HEK293 (cell line): ENCODE results near the gene C2CD2.

Source experiments
- CTCF ChIA-PET: fragments of 350-600 bp; formaldehyde crosslinking; extraction: SDS; loops from one replicate; lab custom pipeline; 2021; ENCODE audit warnings: antibody characterized with exemption; lab: Yijun Ruan, JAX
- POLR2A ChIA-PET: fragments of 300-600 bp; formaldehyde crosslinking; extraction: SDS; loops from one replicate; lab custom pipeline; 2020; ENCODE audit warnings: antibody characterized with exemption, inconsistent platforms; lab: Yijun Ruan, JAX
- H3K27ac ChIP-seq: fragments of 200-500 bp; sonication (Bioruptor generic); 2 replicates; pipeline ENCODE4 v1.5.1; 2014; ENCODE audit warnings: low read depth, low read length, control low read depth, inconsistent platforms; ENCODE audit errors: extremely low read depth
- H3K36me3 ChIP-seq, 2 experiments: fragments of 200-500 bp in 1 of 2; sonication (Bioruptor generic) in 1 of 2; 1 replicate in 1 of 2; 2 replicates in 1 of 2; pipeline ENCODE4 v1.5.1; 2014 to 2017; ENCODE audit warnings: inconsistent platforms in 2 of 2, low read length in 2 of 2; ENCODE audit not compliant: control insufficient read depth in 2 of 2, insufficient read depth in 1 of 2
- H3K4me1 ChIP-seq: fragments of 200-500 bp; sonication (Bioruptor generic); 2 replicates; pipeline ENCODE4 v1.5.1; 2014; ENCODE audit warnings: mild to moderate bottlenecking, low read length, inconsistent platforms; ENCODE audit not compliant: control insufficient read depth, insufficient read depth
- H3K4me3 ChIP-seq: 2 replicates; pipeline ENCODE4 v1.5.1; 2011; ENCODE audit warnings: low read depth, mild to moderate bottlenecking, control low read depth, low read length, moderate library complexity
- H3K9me3 ChIP-seq: fragments of 200-500 bp; sonication (Bioruptor generic); 2 replicates; pipeline ENCODE4 v1.5.1; 2014; ENCODE audit warnings: low read depth, low read length, inconsistent platforms; ENCODE audit not compliant: control insufficient read depth, insufficient read depth
- OSR2 ChIP-seq: fragments of 450-650 bp; formaldehyde crosslinking; IDR thresholded peaks from 2 replicates; pipeline ENCODE4 v1.5.1; 2016; ENCODE audit warnings: missing biosample characterization, missing genetic modification characterization
- ZFP37 ChIP-seq: fragments of 450-650 bp; formaldehyde crosslinking; IDR thresholded peaks from 2 replicates; pipeline ENCODE4 v1.5.1; 2016; ENCODE audit warnings: missing biosample characterization, missing genetic modification characterization
- ZNF48 ChIP-seq: fragments of 450-650 bp; formaldehyde crosslinking; IDR thresholded peaks from 2 replicates; pipeline ENCODE4 v1.5.1; 2016; ENCODE audit warnings: missing biosample characterization, missing genetic modification characterization
- ZNF561 ChIP-seq: fragments of 450-650 bp; IDR thresholded peaks from 2 replicates; pipeline ENCODE4 v1.5.1; 2018; ENCODE audit warnings: missing biosample characterization, missing genetic modification characterization, borderline replicate concordance
- ZNF677 ChIP-seq: fragments of 450-650 bp; IDR thresholded peaks from 2 replicates; pipeline ENCODE4 v1.5.0; 2018; ENCODE audit warnings: missing biosample characterization, mild to moderate bottlenecking, missing genetic modification characterization, moderate library complexity
- ZXDB ChIP-seq: fragments of 450-650 bp; formaldehyde crosslinking; IDR thresholded peaks from 2 replicates; pipeline ENCODE4 v1.5.1; 2016; ENCODE audit warnings: missing biosample characterization, missing genetic modification characterization
- TF ChIP-seq, protein P1 (sequence below): fragments of 450-650 bp; formaldehyde crosslinking; IDR thresholded peaks from 2 replicates; pipeline ENCODE4 v1.5.1; 2016; ENCODE audit warnings: missing biosample characterization, missing genetic modification characterization
- TF ChIP-seq, protein P2 (sequence below): fragments of 450-650 bp; formaldehyde crosslinking; conservative IDR thresholded peaks from 2 replicates; pipeline ENCODE4 v1.5.1; 2016; ENCODE audit warnings: low read depth, missing biosample characterization, missing genetic modification characterization

The C2CD2 gene

DNA sequence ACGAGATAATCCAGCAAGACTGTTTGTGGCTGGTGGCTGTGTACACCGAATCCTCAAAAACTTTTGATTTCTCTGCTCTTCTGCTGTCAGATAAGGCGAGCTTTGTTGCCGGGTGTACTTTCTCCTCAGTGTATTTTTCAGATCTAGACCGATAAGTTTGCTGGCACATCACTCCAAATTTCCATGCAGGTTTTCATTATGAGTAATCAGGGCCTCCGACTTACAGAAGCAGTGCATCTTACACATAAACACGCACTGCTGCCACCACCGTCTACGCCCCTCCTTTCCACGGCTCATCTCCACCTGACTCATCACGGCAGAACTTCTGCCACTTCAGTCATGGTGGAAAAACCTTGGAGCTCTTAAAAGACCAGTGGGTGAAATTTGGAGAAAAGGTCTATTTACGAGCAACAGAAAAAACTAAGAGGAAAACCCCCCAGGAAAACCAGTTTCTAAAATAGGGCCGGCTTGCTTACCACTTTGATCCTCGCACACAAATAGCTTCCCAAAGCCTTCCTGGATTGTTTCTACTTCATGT lies 48.7 kb upstream of the C2CD2 start:
- H3K4me3 ChIP-seq: no peak overlapping the region
- POLR2A ChIA-PET: no interaction called here
- no peak overlapping the region for H3K27ac ChIP-seq
- TF ChIP-seq OSR2: peak; percentile 65
- TF ChIP-seq ZNF48: no peak
- H3K4me1 ChIP-seq: 0 out of 2 replicates have a peak, but pooled peaks cover 3% of the 10 kb centered on the region
- CTCF ChIA-PET: interaction anchor here (0.5 to 0.6 kb wide), 2 partner anchors 97 to 256 kb away, joined by 3 to 4 read pairs; no protein-coding TSS in a partner anchor
- no peaks in the 10 kb centered on the region for H3K9me3 ChIP-seq
- H3K36me3 ChIP-seq: peaks cover 10 to 50% of the 10 kb centered on the region in 2 experiments; a peak in 2 of 3 replicates

DNA sequence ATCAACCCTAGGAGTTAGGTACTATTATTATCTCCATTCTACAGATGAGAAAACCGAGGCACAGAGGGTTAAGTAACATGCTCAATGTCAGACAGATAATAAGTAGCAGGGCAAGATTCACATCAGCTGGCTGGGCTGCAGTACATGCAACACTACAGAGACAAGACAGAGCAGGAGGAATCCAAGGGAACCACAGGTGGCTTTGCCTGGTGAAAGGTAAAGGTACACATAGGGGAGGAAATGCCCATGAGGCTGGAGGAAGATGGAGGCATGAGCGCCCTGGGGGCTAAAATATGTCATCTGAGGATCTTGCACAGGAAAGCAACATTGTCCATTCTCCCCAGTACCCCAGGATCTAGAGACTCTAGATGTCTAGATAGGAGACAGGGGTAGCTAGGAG lies 48.0 kb upstream of the C2CD2 start:
- Histone ChIP-seq H3K27ac (no peak overlapping the region), H3K36me3 (peaks cover 17 to 49% of the 10 kb centered on the region in 2 experiments; a peak in 2 of 3 replicates)

DNA sequence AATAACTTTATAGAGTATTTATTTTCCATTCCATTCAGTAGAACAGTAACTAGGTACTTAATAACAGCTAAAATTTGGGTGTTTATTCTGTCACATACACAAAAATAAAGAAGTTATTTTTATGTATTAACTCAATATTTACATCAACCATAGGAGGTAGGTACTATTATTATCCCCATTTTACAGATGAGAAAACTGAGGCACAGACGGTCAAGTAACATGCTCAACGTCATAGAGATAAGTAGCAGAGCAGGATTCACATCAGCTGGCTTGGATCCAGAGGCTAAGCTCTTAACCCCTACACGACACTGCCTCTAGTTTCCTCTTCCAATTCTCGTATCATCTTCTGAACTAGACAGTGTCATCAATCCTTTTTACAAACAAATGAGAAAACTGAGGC lies 47.1 kb upstream of the C2CD2 start:
- 0 out of 2 replicates have a peak, but pooled peaks cover 3% of the 10 kb centered on the region for H3K4me1 ChIP-seq
- CTCF ChIA-PET: no interaction called here
- peaks cover 22 to 55% of the 10 kb centered on the region in 2 experiments; a peak in 2 of 3 replicates for H3K36me3 ChIP-seq
- H3K27ac ChIP-seq: no peak overlapping the region
- POLR2A ChIA-PET: no interaction called here
- no peaks in the 10 kb centered on the region for H3K9me3 ChIP-seq
- TF ChIP-seq, protein P1, sequence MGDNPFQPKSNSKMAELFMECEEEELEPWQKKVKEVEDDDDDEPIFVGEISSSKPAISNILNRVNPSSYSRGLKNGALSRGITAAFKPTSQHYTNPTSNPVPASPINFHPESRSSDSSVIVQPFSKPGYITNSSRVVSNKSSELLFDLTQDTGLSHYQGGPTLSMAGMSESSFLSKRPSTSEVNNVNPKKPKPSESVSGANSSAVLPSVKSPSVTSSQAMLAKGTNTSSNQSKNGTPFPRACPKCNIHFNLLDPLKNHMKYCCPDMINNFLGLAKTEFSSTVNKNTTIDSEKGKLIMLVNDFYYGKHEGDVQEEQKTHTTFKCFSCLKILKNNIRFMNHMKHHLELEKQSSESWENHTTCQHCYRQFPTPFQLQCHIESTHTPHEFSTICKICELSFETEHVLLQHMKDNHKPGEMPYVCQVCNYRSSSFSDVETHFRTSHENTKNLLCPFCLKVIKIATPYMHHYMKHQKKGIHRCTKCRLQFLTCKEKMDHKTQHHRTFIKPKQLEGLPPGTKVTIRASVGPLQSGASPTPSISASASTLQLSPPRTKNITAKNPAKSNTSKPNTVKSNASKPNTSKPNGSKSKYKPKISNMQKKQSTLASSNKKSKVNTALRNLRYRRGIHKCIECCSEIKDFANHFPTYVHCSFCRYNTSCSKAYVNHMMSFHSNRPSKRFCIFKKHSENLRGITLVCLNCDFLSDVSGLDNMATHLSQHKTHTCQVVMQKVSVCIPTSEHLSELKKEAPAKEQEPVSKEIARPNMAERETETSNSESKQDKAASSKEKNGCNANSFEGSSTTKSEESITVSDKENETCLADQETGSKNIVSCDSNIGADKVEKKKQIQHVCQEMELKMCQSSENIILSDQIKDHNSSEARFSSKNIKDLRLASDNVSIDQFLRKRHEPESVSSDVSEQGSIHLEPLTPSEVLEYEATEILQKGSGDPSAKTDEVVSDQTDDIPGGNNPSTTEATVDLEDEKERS (tag by site-specific recombination): 0 out of 2 replicates have a peak, but pooled peaks have one; percentile 12
- TF ChIP-seq ZNF561 (tag by site-specific recombination): no peak
- 0 out of 2 replicates have a peak, but pooled peaks have one; percentile 12 for TF ChIP-seq ZXDB (tag by site-specific recombination)
- TF ChIP-seq ZNF677 (tag by site-specific recombination): 0 out of 2 replicates have a peak, but pooled peaks have one; percentile 12
- H3K4me3 ChIP-seq: no peak overlapping the region

More for the DNA sequence above, 48.0 kb upstream of the C2CD2 start:
- CTCF ChIA-PET: interaction anchor here (0.6 kb wide), 2 partner anchors 26 to 257 kb away, joined by 3 to 4 read pairs; no protein-coding TSS in a partner anchor
- H3K4me3 ChIP-seq: no peak overlapping the region
- TF ChIP-seq, protein P2, sequence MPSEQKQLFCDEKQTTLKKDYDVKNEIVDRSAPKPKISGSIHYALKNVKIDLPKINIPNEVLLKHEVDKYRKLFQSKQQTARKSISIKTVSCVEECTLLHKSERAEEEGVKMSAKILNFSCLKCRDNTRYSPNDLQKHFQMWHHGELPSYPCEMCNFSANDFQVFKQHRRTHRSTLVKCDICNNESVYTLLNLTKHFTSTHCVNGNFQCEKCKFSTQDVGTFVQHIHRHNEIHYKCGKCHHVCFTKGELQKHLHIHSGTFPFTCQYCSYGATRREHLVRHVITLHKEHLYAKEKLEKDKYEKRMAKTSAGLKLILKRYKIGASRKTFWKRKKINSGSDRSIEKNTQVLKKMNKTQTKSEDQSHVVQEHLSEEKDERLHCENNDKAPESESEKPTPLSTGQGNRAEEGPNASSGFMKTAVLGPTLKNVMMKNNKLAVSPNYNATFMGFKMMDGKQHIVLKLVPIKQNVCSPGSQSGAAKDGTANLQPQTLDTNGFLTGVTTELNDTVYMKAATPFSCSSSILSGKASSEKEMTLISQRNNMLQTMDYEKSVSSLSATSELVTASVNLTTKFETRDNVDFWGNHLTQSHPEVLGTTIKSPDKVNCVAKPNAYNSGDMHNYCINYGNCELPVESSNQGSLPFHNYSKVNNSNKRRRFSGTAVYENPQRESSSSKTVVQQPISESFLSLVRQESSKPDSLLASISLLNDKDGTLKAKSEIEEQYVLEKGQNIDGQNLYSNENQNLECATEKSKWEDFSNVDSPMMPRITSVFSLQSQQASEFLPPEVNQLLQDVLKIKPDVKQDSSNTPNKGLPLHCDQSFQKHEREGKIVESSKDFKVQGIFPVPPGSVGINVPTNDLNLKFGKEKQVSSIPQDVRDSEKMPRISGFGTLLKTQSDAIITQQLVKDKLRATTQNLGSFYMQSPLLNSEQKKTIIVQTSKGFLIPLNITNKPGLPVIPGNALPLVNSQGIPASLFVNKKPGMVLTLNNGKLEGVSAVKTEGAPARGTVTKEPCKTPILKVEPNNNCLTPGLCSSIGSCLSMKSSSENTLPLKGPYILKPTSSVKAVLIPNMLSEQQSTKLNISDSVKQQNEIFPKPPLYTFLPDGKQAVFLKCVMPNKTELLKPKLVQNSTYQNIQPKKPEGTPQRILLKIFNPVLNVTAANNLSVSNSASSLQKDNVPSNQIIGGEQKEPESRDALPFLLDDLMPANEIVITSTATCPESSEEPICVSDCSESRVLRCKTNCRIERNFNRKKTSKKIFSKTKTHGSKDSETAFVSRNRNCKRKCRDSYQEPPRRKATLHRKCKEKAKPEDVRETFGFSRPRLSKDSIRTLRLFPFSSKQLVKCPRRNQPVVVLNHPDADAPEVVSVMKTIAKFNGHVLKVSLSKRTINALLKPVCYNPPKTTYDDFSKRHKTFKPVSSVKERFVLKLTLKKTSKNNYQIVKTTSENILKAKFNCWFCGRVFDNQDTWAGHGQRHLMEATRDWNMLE (tag by site-specific recombination): no peak
- no peak for TF ChIP-seq ZFP37 (tag by site-specific recombination)
- TF ChIP-seq, all 188 proteins: peak for 0
- POLR2A ChIA-PET: no interaction called here
- Histone ChIP-seq H3K9me3 (no peaks in the 10 kb centered on the region), H3K4me1 (0 out of 2 replicates have a peak, but pooled peaks cover 3% of the 10 kb centered on the region)
